ENCODE results near the gene USP16. TPM values are rescaled to one million over a fixed set of nuclear protein-coding genes. Genes with fewer than 3 reads are reported as not detected.
"Not testable (repeated sequence)": the region's sequence is repeated elsewhere in the genome, so short reads cannot be mapped to it uniquely, and the experiment has no call there.

Gene USP16
- total and polyA plus RNA-seq, 2 experiments from 2014 or later = 30.2 to 46.8 TPM

- 0 out of 2 replicates have a peak, but pooled peaks cover 4% of the 10 kb centered on the region for H3F3A ChIP-seq (ENCODE audit: insufficient read depth)
- H2AFZ ChIP-seq = no peak overlapping the region
- 0 out of 2 replicates have a peak overlapping the region, but pooled peaks have one; percentile 8 for H3K9ac ChIP-seq
- WGBS, 2 experiments (ENCODE audit: low coverage in 1 of 2, low lambda C conversion rate in 2 of 2, missing lambda C conversion rate in 2 of 2) = 55 to 57% methylated on average over 3 of the region's 3 CpGs
- no peaks in the 10 kb centered on the region for H3K27me3 ChIP-seq (replicated peaks; ENCODE audit: insufficient read depth)
- no peak overlapping the region for H3K27ac ChIP-seq
- DNase-seq = peak; percentile 51
- no peaks in the 10 kb centered on the region for H3K9me3 ChIP-seq (ENCODE audit: low read depth)
- H4K20me1 ChIP-seq (ENCODE audit: insufficient read depth) = no peaks in the 10 kb centered on the region
- no peaks in the 10 kb centered on the region for H3K79me2 ChIP-seq (ENCODE audit: insufficient read depth)
- no peak for TF ChIP-seq EZH2phosphoT487 (IDR thresholded peaks at IDR 0.05; ENCODE audit: insufficient read depth, low read depth)
- no peak for TF ChIP-seq EZH2 (IDR thresholded peaks at IDR 0.05; ENCODE audit: insufficient read depth, poor library complexity, severe bottlenecking)
- no peaks in the 10 kb centered on the region; the same call in 1 of the 2 replicates for H3K4me1 ChIP-seq (ENCODE audit: insufficient read depth)
- H3K36me3 ChIP-seq (ENCODE audit: low read depth) = no peaks in the 10 kb centered on the region
- no peak overlapping the region for H3K4me2 ChIP-seq (ENCODE audit: unreplicated experiment)
- in situ Hi-C loops (cut with MboI) = no loop called here
- H3K4me3 ChIP-seq = no peak overlapping the region
- no peaks in the 10 kb centered on the region for H3K9me2 ChIP-seq (ENCODE audit: insufficient read depth)
These were observed 16.7 kb upstream of the USP16 start for GRCh38 chr21:29007810-29008209.

GRCh38 chr21:29008367-29008766 is 16.1 kb upstream of the USP16 start:
- Histone ChIP-seq H3K79me2 (ENCODE audit: insufficient read depth) (no peaks in the 10 kb centered on the region), H3K4me3 (no peak overlapping the region), H3K4me2 (ENCODE audit: unreplicated experiment) (no peak overlapping the region), H3K9me3 (ENCODE audit: low read depth) (no peaks in the 10 kb centered on the region), H3K9ac (0 out of 2 replicates have a peak overlapping the region, but pooled peaks have one; percentile 8), H3K9me2 (ENCODE audit: insufficient read depth) (no peaks in the 10 kb centered on the region), H3K27me3 (replicated peaks; ENCODE audit: insufficient read depth) (no peaks in the 10 kb centered on the region), H4K20me1 (ENCODE audit: insufficient read depth) (no peaks in the 10 kb centered on the region), H3K27ac (no peak overlapping the region), H3F3A (ENCODE audit: insufficient read depth) (0 out of 2 replicates have a peak, but pooled peaks cover 4% of the 10 kb centered on the region), H2AFZ (no peak overlapping the region), H3K36me3 (ENCODE audit: low read depth) (no peaks in the 10 kb centered on the region), H3K4me1 (ENCODE audit: insufficient read depth) (no peaks in the 10 kb centered on the region; the same call in 1 of the 2 replicates)
- DNase-seq = no peak
- 91 to 94% methylated on average over 3 of the region's 3 CpGs for WGBS, 2 experiments (ENCODE audit: low coverage in 1 of 2, low lambda C conversion rate in 2 of 2, missing lambda C conversion rate in 2 of 2)
- TF ChIP-seq EZH2phosphoT487 (IDR thresholded peaks at IDR 0.05; ENCODE audit: insufficient read depth, low read depth) = no peak
- TF ChIP-seq EZH2 (IDR thresholded peaks at IDR 0.05; ENCODE audit: insufficient read depth, poor library complexity, severe bottlenecking) = no peak
- in situ Hi-C loops (cut with MboI) = no loop called here

GRCh38 chr21:29011236-29011635 is 13.2 kb upstream of the USP16 start:
- DNase-seq; H2AFZ ChIP-seq; H4K20me1 ChIP-seq (ENCODE audit: insufficient read depth); H3K9ac ChIP-seq; H3K27ac ChIP-seq; H3F3A ChIP-seq (ENCODE audit: insufficient read depth); H3K4me1 ChIP-seq (ENCODE audit: insufficient read depth); H3K4me3 ChIP-seq; H3K9me2 ChIP-seq (ENCODE audit: insufficient read depth); H3K9me3 ChIP-seq (ENCODE audit: low read depth); H3K4me2 ChIP-seq (ENCODE audit: unreplicated experiment); H3K79me2 ChIP-seq (ENCODE audit: insufficient read depth); H3K36me3 ChIP-seq (ENCODE audit: low read depth); in situ Hi-C loops (cut with MboI); H3K27me3 ChIP-seq (replicated peaks; ENCODE audit: insufficient read depth): not testable (repeated sequence)
- 89% methylated on average over 19 of the region's 30 CpGs; no CpG with 5 or more reads in 1 of the 2 experiments for WGBS, 2 experiments (ENCODE audit: low coverage in 1 of 2, low lambda C conversion rate in 2 of 2, missing lambda C conversion rate in 2 of 2)

GRCh38 chr21:29017639-29018237 is 6.7 kb upstream of the USP16 start:
- Histone ChIP-seq H3K9me3 (ENCODE audit: low read depth) (no peaks in the 10 kb centered on the region), H2AFZ (peak overlapping the region; percentile 75), H3K4me3 (peak overlapping the region; percentile 76), H3K4me2 (ENCODE audit: unreplicated experiment) (peak overlapping the region; percentile 59), H4K20me1 (ENCODE audit: insufficient read depth) (no peaks in the 10 kb centered on the region), H3K79me2 (ENCODE audit: insufficient read depth) (peaks cover 39% of the 10 kb centered on the region), H3K27me3 (replicated peaks; ENCODE audit: insufficient read depth) (no peaks in the 10 kb centered on the region), H3K9ac (peak overlapping the region; percentile 83), H3K27ac (no peak overlapping the region), H3K36me3 (ENCODE audit: low read depth) (no peaks in the 10 kb centered on the region), H3F3A (ENCODE audit: insufficient read depth) (no peaks in the 10 kb centered on the region), H3K4me1 (ENCODE audit: insufficient read depth) (no peaks in the 10 kb centered on the region), H3K9me2 (ENCODE audit: insufficient read depth) (no peaks in the 10 kb centered on the region)
- no peak for TF ChIP-seq EZH2phosphoT487 (IDR thresholded peaks at IDR 0.05; ENCODE audit: insufficient read depth, low read depth)
- TF ChIP-seq EZH2 (IDR thresholded peaks at IDR 0.05; ENCODE audit: insufficient read depth, poor library complexity, severe bottlenecking) = no peak
- peak; percentile 18 for DNase-seq
- in situ Hi-C loops (cut with MboI) = no loop called here
- WGBS, 2 experiments (ENCODE audit: low coverage in 1 of 2, low lambda C conversion rate in 2 of 2, missing lambda C conversion rate in 2 of 2) = 66 to 67% methylated on average over 6 of the region's 6 CpGs

All from GM23248 (cell line).